Activated gamma-delta T cell treated with anti-CD3 and anti-CD28 coated beads, Interleukin-2, amount 50 U/mL, for 16 hours (primary cell): ENCODE measurements around the gene OR5B2.
"Not testable (repeated sequence)": the region's sequence is repeated elsewhere in the genome, so short reads cannot be mapped to it uniquely, and the experiment has no call there.

Experiments
- DNase-seq: peaks from one replicate; pipeline ENCODE4 v3.0.0-alpha.2; 2020; ENCODE audit warnings: low read depth

OR5B2 gene

DNA sequence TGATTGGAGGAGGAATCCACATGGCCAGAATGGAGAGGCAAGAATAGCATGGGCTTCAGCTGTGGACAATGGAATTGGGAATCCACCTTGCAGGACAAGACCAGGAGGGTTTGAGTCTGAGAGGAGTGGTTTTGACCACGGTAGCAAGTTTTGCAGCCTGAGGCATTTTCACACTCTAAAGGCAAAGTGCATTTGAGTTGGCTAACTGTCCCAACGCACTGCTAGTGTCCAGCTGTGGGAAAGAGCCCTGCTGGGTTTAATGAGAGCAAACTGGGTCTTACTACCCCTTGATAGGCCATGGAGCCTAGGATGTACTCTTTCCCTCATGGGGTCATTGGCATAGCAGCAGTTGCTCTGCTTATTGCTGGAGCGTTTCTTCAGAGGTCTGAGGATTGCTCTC, at the start of gene OR5B2:
OR5B2 (minus strand) TSS at position 101 of the 400 bp plus-strand sequence. CDS start 4,860 bp downstream, outside the sequence.
- DNase-seq = no peak

DNA sequence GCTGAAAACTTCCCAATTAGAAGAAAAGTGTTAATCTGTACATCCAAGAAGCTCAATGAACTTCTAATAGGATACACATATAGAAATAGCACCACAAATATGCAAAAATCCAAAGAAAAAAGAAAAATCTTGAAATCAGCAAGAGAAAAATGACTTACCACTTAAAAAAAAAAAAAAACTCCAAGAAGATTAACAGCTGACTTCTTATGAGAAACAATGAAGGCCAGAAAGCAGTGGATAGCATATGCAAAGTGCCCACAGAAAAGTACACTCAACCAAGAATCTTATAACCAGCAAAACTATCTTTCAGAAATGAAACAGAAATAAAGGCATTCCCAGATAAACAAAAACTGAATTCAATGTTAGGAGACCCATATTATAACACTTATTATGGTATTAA, 44.0 kb upstream of the OR5B2 start:
- DNase-seq = no peak

DNA sequence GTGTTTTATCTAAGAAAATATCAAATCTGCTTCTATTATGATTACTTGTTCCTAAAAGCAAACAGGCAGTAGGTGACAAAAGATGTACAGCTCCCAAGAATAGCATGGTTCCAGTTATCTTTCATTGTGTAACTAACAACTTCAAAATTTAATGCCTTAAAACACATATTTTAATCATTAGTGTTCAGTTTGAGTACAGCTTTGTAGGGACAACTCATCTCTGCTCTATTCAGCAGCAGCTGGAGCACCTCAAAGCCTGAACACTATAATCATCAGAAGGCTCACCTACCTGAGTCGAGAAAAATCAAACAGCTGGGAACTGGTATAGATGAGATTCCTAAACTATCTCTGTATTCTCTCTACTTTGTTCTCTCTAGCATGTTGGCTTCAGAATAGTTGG, 38.4 kb upstream of the OR5B2 start:
- no peak for DNase-seq

DNA sequence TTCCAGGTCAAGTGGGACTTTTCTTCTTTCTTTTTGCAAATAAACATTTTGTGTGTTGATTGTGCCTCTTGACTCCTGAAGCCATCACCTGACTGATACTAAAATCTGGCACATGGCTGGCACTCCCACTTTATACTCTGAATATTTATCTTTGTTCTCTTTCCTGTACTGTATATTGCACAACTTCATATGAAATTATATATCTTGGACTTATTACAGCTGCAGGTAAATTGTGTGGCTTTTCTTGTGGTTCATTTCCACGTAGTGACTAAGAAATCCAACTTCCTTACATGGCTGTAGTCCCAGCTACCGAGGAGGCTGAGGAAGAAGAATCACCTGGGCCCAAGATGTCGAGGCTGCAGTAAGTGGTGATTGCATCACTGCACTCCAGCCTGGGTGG, 37.8 kb upstream of the OR5B2 start:
- DNase-seq = no peak

DNA sequence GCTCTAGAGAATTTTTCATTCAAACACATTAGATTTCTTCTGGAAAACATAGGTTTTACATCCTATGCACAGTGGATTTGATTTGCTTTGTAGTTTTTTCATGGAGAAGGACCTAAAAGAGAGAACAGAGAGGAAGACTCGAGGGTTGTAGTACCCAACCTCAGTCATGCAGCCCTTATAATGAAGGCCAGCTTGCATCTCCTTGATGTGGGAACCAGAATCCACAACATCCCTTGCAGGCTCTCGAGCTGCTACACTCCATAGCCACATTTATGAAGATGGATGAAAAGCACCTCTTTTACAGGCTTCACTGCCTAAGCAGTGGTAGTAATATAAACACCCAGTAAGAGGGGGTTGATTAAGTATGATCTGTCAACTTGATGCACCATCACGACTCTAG, 23.7 kb upstream of the OR5B2 start:
- no peak for DNase-seq

DNA sequence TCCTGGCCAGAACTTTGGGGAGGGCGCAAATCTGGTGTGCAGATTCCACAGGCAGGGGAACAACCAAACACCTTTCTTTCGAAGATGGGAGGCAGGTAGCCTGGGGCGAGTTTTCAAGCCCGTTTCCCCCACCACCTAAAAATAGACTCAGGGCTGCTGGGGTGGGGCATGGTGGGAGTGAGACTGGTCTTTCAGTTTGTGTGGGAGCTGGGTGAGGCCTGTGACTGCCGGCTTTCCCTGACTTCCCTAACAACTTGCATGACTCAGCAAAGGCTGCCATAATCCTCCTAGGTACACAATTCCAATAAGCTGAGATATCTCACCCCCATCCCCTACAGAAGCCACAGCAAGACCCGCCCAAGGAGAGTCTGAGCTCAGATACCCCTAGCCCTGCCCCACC, 18.4 kb upstream of the OR5B2 start:
- DNase-seq = no peak

DNA sequence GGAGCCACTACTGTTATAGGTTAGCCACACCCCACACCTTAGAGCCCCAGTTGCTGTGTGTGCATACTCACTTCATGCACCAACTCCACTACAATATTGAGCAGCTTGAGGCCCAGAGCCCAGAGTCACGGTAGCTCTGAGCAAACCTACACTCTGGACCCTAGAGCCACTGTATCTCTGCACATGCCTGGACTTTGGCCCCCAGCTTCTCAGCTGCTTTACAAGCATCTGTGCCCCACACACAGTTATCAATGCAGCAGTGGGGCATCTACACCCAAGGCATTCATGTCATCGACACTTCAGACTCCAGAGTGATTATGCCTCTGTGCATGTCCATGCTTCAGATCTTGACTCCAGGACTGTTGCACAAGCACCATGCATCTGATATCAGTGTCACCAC, 16.4 kb upstream of the OR5B2 start:
- no peak for DNase-seq

DNA sequence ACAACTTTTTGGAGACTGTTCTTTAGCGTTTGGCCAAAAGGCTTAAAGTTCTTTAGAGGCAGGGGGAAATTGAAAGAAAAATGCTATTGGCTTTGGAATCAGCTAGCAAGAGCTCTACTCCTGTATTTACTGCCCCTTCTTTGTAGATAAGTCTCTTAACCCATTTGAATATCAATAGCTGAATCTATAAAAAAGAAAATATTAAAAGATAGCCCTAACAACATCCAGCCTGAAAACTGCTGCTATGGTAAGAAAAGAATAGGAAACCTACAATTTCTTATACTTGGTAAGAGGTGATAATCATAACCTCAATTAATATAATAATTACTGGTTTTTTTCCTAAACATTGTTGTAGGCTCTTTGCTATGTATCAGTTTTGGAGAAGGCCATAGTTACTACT, 14.2 kb upstream of the OR5B2 start, which contains the start of gene OR5B12:
OR5B12 (minus strand) TSS at position 101 of the 400 bp plus-strand sequence. CDS start 2,085 bp downstream, outside the sequence.
- DNase-seq = no peak

DNA sequence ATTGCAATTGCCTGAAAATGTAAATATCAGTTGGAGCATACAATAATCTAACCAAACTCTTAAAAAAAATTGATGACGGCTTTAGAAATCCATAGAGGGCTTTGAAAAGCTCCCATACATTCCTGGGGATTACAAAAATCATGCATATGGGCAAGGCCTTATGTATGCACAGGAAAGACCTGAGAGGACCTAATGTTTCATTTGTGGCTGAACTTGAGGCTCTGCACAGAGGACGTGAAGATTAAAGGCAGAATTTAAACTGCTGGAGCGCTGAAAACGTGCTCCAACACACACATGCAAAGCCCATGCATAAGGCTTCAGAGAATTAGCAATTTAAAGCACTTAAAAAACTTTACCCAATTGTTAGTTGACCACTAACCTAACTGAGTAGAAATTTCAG, 10.6 kb upstream of the OR5B2 start:
- no peak for DNase-seq

DNA sequence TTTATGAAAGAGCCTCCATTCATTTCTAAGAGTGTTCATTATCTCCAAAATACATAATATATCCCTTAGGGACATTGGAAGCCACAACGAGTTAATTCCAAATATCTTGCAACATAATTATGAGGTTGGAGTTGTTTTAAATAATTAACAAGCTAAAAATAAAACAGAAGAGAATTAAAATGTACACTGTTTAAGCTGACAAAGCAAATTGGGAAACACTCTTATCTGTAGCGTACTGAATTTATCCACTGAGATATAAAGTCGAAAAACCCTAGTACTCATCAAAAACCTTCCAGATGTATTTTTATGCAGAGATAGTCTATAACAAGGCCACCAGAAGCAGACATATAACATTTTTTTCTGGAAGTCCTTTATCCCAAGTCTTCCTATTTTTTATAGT, 6.3 kb upstream of the OR5B2 start:
- DNase-seq = no peak

DNA sequence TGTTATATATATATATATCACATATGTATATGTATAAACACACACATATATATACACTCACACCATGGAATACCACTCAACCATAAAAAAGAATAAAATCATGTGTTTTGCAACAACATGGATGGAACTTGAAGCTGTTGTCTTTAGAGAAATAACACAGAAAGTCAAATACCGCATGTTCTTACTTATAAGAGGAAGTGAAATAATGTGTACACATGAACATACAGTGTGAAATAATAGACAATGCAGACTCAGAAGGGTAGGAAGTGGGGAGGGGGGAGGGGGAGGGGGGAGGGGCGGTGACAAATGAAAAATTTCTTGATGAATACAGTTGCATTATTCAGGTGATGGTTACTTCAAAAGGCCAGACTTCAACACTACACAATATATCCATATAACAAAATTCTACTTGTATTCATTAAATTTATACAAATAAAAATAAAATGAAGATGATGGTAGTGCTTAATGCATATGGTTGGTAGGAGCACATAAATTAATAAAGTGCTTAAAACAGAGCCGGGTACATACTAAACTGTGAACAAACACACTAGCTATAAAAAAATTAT, 5.8 kb upstream of the OR5B2 start:
- DNase-seq = no peak

DNA sequence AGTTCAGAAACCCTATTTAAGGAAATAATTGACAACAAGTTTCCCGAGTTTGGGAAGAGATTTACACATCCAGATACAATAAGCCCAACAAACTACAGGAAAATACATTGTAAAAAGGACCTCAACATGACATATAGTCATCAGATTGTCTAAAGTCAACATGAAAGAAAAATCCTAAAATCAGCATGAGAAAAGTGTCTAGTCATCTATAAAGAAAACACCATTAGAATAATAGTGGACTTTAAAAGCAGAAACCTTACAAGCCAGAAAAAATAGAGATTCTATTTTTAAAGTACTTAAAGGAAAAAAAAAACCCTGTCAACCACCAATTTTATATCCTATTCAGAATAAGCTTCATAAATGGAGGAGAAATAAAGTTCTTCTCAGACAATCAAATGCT, 1.4 kb upstream of the OR5B2 start:
- no peak for DNase-seq

DNA sequence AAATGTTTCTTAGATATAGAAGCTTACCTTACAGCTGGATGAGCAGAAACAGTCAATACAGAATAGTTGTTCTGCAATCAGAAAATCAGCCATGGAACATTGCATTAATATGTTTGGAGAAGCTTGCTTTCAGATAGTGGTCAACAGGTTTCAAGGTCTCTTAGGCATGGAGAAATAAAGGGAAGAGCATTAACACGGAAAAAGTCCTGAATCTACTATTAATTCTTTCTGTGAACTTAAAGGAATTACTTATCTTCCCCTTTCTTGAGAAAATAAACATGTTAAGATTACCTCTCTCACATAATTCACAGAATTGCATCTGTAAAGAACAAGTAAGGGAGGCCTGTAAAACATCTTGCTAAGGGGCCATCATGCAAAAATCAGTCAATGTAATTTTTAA, 21.1 kb downstream of the OR5B2 start, which contains the start of gene OR5B3:
OR5B3 (minus strand) TSS at position 101 of the 400 bp plus-strand sequence. CDS start 3,465 bp downstream, outside the sequence.
- DNase-seq = no peak

DNA sequence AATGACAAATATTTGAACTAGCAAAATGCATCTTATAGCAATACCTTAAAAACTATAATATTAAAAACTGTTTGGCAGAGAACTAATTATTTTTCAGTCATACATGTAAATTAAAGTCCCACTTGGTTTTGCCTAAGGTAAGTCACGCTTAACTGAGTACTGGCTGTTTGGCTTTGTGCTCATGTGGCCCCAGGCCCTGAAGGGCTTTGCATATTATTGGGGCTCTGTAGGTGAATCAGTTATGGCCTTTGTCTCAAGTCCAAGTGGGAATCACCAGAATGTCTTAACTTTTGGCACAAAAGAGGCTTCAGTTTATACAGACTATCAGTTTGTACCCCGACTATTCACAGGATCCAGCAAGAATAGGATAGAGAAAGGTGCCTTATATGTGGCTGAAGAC, 28.3 kb downstream of the OR5B2 start:
- not testable (repeated sequence) for DNase-seq

DNA sequence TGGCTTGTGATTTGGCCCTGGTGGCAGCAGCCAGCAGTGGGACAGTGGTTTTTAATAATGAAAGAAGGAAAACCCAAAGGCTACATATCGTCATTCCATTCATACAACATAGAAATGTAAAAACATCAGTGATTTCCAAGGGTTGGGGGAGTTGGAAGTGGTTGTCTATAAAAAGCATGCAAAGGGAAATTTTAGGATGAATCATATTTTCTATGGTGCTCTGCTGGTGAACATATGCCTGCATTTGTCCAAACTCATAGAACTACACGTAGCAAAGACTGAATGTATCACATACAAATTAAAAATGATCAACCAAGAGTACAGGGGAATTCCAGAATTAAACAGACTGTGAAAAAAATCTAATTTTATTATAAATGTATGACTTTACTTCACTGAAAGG, 32.3 kb downstream of the OR5B2 start:
- DNase-seq = no peak

DNA sequence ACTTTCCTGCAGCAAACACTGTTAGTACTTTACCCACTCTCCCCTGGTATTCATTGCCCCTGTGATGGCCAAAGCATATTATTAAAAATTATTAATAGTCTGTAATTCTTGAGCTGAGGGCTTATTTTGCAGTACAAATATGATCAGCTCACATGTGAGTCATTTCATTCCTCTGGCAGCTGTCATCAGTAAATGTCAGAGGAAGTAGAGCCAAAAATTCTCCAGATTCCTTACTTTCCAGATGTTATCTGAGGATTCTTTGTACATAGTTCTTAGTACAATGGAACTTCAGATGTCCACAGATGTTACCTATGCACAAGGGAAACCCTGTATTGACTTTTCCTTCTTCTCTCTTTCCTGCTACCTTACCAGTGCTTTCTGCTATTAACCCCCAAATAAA, 33.7 kb downstream of the OR5B2 start:
- DNase-seq = no peak

DNA sequence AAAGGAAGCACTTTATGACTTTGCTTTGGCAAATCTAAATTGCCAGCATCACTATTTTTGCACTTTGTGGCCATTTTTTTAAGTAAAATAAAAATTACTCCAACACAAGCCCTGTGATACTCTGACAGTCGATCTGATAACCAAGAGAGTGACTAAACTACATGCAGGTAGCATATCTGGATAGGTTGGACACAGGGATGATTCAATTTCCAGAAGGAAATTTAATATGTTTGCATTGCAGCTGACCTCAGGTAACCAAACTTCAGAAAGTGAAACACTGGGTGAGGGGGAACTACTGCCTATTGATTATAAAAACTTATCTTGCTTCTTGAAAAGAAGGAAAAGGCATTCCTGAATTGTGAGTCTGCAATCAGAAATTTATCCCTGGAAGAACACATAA, 35.2 kb downstream of the OR5B2 start:
- no peak for DNase-seq

DNA sequence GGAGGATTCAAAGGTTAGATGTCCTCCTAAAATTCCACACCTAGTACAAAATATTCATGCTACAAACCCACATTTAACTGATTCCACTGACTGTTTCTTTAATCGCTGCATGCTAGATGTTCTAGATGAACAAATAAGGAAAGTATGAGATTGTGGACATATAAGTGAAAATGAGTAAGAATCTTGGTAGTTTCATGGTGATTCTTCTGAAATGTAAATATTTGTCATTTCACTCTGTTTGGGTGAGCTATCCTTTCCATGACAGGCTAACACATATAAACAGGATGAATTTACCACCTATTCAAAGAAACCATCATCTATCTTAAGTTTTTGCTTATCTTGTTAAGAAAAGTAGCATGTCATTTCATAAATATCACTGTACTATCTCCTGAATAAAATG, 36.0 kb downstream of the OR5B2 start:
- DNase-seq = no peak

DNA sequence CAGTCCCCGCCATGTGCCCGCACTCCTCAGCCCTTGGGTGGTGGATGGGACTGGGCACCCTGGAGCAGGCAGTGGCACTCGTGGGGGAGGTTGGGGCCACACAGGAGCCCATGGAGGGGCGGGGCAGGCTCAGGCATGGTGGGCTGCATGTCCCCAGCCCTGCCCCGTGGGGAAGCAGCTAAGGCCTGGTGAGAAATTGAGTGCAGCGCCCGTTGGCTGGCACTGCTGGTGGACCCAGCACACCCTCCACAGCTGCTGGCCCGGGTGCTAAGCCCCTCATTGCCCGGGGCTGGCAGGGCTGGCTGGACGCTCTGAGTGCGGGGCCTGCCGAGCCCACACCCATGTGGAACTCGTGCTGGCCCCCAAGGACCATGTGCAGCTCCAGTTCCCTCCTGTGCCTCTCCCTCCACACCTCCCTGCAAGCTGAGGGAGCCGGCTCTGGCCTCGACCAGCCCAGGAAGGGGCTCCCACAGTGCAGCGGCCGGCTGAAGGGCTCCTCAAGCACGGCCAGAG, 37.3 kb downstream of the OR5B2 start:
- DNase-seq = no peak
